Immature natural killer cell (primary cell): ENCODE measurements around the gene TEX13B. TPM values are rescaled to one million over a fixed set of nuclear protein-coding genes. Genes with fewer than 3 reads are reported as not detected.
"Not testable (repeated sequence)": the region's sequence is repeated elsewhere in the genome, so short reads cannot be mapped to it uniquely, and the experiment has no call there.

Source experiments
- DNase-seq, 3 donors: peaks; one replicate each; pipeline ENCODE4 v3.0.0; 2022; ENCODE audit warnings: mixed read lengths in 1 of 3
- H3K27ac Mint-ChIP-seq, 6 donors: one replicate each; pipeline ENCODE4 v1.8.0; 2020; ENCODE audit warnings: mixed read lengths in 6 of 6, mild to moderate bottlenecking in 5 of 6, inconsistent platforms in 4 of 6, moderate library complexity in 3 of 6
- H3K27me3 Mint-ChIP-seq, 3 donors: one replicate each; pipeline ENCODE4 v1.8.0; 2020 to 2021; ENCODE audit warnings: low read depth in 3 of 3, mild to moderate bottlenecking in 3 of 3, mixed read lengths in 3 of 3, moderate library complexity in 3 of 3, inconsistent platforms in 1 of 3
- H3K36me3 Mint-ChIP-seq, 3 donors: one replicate each; pipeline ENCODE4 v1.8.0; 2020; ENCODE audit warnings: mixed read lengths in 3 of 3, inconsistent platforms in 2 of 3, mild to moderate bottlenecking in 2 of 3
- H3K4me1 Mint-ChIP-seq, 2 donors: one replicate each; pipeline ENCODE4 v1.8.0; 2020; ENCODE audit warnings: inconsistent platforms in 2 of 2, mild to moderate bottlenecking in 2 of 2, mixed read lengths in 2 of 2, moderate library complexity in 1 of 2
- H3K4me3 Mint-ChIP-seq, 5 donors: one replicate each; pipeline ENCODE4 v1.8.0; 2020; ENCODE audit warnings: mild to moderate bottlenecking in 5 of 5, mixed read lengths in 5 of 5, inconsistent platforms in 3 of 5, moderate library complexity in 3 of 5
- H3K9me3 Mint-ChIP-seq, 6 donors: one replicate each; pipeline ENCODE4 v1.8.0; 2020; ENCODE audit warnings: mild to moderate bottlenecking in 6 of 6, mixed read lengths in 6 of 6, inconsistent platforms in 4 of 6, moderate library complexity in 3 of 6
- polyA plus RNA-seq, 3 donors: library from polyadenylated mRNA; unstranded; fragments of 300-500 nt; fragmentation: Illumina TruSeq; gene quantifications; one replicate each; pipeline ENCODE4 v1.2.3, GENCODE V29; 2021

Gene TEX13B
- polyA plus RNA-seq, 3 donors from 2014 or later: not detected

- H3K4me3 Mint-ChIP-seq: no peak overlapping the region
- H3K27me3 Mint-ChIP-seq: peaks cover 0 to 8% (median 0%) of the 10 kb centered on the region in 3 donors
- no peaks in the 10 kb centered on the region for H3K4me1 Mint-ChIP-seq
- no peak for DNase-seq
- no peaks in the 10 kb centered on the region for H3K9me3 Mint-ChIP-seq
- H3K36me3 Mint-ChIP-seq: no peaks in the 10 kb centered on the region
- H3K27ac Mint-ChIP-seq: no peak overlapping the region
These were observed 2.6 kb downstream of the TEX13B start for GRCh38 chrX:107979534-107979933.

GRCh38 chrX:107978707-107979307, 3.4 kb downstream of the TEX13B start:
- DNase-seq: no peak
- Mint-ChIP-seq H3K9me3 (no peaks in the 10 kb centered on the region), H3K4me3 (no peak overlapping the region), H3K4me1 (no peaks in the 10 kb centered on the region), H3K27me3 (peaks cover 0 to 9% (median 0%) of the 10 kb centered on the region in 3 donors), H3K27ac (no peak overlapping the region), H3K36me3 (no peaks in the 10 kb centered on the region)

GRCh38 chrX:107978071-107978470, 4.1 kb downstream of the TEX13B start:
- Mint-ChIP-seq H3K27me3 (peaks cover 0 to 13% (median 0%) of the 10 kb centered on the region in 3 donors), H3K36me3 (no peaks in the 10 kb centered on the region), H3K9me3 (no peaks in the 10 kb centered on the region), H3K4me1 (no peaks in the 10 kb centered on the region), H3K27ac (no peak overlapping the region), H3K4me3 (no peak overlapping the region)
- DNase-seq: no peak

GRCh38 chrX:107971636-107972035, 10.5 kb downstream of the TEX13B start:
- DNase-seq: no peak
- no peaks in the 10 kb centered on the region for H3K9me3 Mint-ChIP-seq
- H3K27me3 Mint-ChIP-seq: peaks cover 0 to 14% (median 2%) of the 10 kb centered on the region in 3 donors
- no peak overlapping the region for H3K27ac Mint-ChIP-seq
- no peak overlapping the region for H3K4me3 Mint-ChIP-seq
- no peaks in the 10 kb centered on the region for H3K36me3 Mint-ChIP-seq
- no peaks in the 10 kb centered on the region for H3K4me1 Mint-ChIP-seq

GRCh38 chrX:107970073-107970472, 12.1 kb downstream of the TEX13B start:
- no peaks in the 10 kb centered on the region for H3K4me1 Mint-ChIP-seq
- H3K36me3 Mint-ChIP-seq: no peaks in the 10 kb centered on the region
- no peak overlapping the region for H3K27ac Mint-ChIP-seq
- no peak for DNase-seq
- no peak overlapping the region for H3K4me3 Mint-ChIP-seq
- peaks cover 0 to 18% (median 2%) of the 10 kb centered on the region in 3 donors for H3K27me3 Mint-ChIP-seq
- H3K9me3 Mint-ChIP-seq: no peaks in the 10 kb centered on the region

GRCh38 chrX:107968623-107969022, 13.5 kb downstream of the TEX13B start:
- H3K9me3 Mint-ChIP-seq: peaks cover 0 to 3% (median 0%) of the 10 kb centered on the region in 6 donors
- H3K36me3 Mint-ChIP-seq: no peaks in the 10 kb centered on the region
- H3K27ac Mint-ChIP-seq: no peak overlapping the region
- DNase-seq: no peak
- H3K27me3 Mint-ChIP-seq: peaks cover 0 to 20% (median 4%) of the 10 kb centered on the region in 3 donors
- H3K4me3 Mint-ChIP-seq: no peak overlapping the region
- H3K4me1 Mint-ChIP-seq: no peaks in the 10 kb centered on the region

- H3K4me1 Mint-ChIP-seq, H3K36me3 Mint-ChIP-seq, H3K27ac Mint-ChIP-seq, H3K4me3 Mint-ChIP-seq, H3K9me3 Mint-ChIP-seq, DNase-seq: not testable (repeated sequence)
- peaks cover 3 to 14% (median 6%) of the 10 kb centered on the region in 3 donors for H3K27me3 Mint-ChIP-seq
These were observed 26.8 kb downstream of the TEX13B start for GRCh38 chrX:107955337-107955736.

GRCh38 chrX:107940095-107940494, 42.1 kb downstream of the TEX13B start:
- no peaks in the 10 kb centered on the region for H3K9me3 Mint-ChIP-seq
- H3K27ac Mint-ChIP-seq: no peak overlapping the region
- no peaks in the 10 kb centered on the region for H3K36me3 Mint-ChIP-seq
- H3K27me3 Mint-ChIP-seq: peaks cover 0 to 15% (median 12%) of the 10 kb centered on the region in 3 donors
- H3K4me1 Mint-ChIP-seq: no peaks in the 10 kb centered on the region
- no peak overlapping the region for H3K4me3 Mint-ChIP-seq
- no peak for DNase-seq

GRCh38 chrX:107936434-107936730, 45.8 kb downstream of the TEX13B start:
- DNase-seq: no peak
- no peaks in the 10 kb centered on the region for H3K9me3 Mint-ChIP-seq
- no peak overlapping the region for H3K27ac Mint-ChIP-seq
- H3K4me1 Mint-ChIP-seq: no peaks in the 10 kb centered on the region
- no peak overlapping the region for H3K4me3 Mint-ChIP-seq
- no peaks in the 10 kb centered on the region for H3K36me3 Mint-ChIP-seq
- peaks cover 0 to 12% (median 10%) of the 10 kb centered on the region in 3 donors for H3K27me3 Mint-ChIP-seq

- no peaks in the 10 kb centered on the region for H3K9me3 Mint-ChIP-seq
- no peaks in the 10 kb centered on the region for H3K4me1 Mint-ChIP-seq
- no peak overlapping the region for H3K27ac Mint-ChIP-seq
- H3K36me3 Mint-ChIP-seq: no peaks in the 10 kb centered on the region
- DNase-seq: no peak
- peaks cover 0 to 12% (median 10%) of the 10 kb centered on the region in 3 donors for H3K27me3 Mint-ChIP-seq
- no peak overlapping the region for H3K4me3 Mint-ChIP-seq
These were observed 46.3 kb downstream of the TEX13B start for GRCh38 chrX:107935664-107936433.

GRCh38 chrX:107935200-107935599, 47.0 kb downstream of the TEX13B start:
- peaks cover 0 to 12% (median 10%) of the 10 kb centered on the region in 3 donors for H3K27me3 Mint-ChIP-seq
- no peaks in the 10 kb centered on the region for H3K9me3 Mint-ChIP-seq
- H3K4me3 Mint-ChIP-seq: no peak overlapping the region
- no peaks in the 10 kb centered on the region for H3K4me1 Mint-ChIP-seq
- H3K36me3 Mint-ChIP-seq: no peaks in the 10 kb centered on the region
- no peak for DNase-seq
- no peak overlapping the region for H3K27ac Mint-ChIP-seq

- no peaks in the 10 kb centered on the region for H3K9me3 Mint-ChIP-seq
- no peaks in the 10 kb centered on the region for H3K36me3 Mint-ChIP-seq
- DNase-seq: no peak
- peaks cover 2 to 10% (median 9%) of the 10 kb centered on the region in 3 donors for H3K27me3 Mint-ChIP-seq
- H3K4me1 Mint-ChIP-seq: no peaks in the 10 kb centered on the region
- H3K4me3 Mint-ChIP-seq: no peak overlapping the region
- H3K27ac Mint-ChIP-seq: no peak overlapping the region
These were observed 47.9 kb downstream of the TEX13B start for GRCh38 chrX:107934262-107934661.
